Suprapubic skin (tissue), 4 donors: ENCODE data around the gene INPP4B.

Experiments used
- CTCF ChIP-seq, 2 donors: fragments of 200-600 bp in 1 of 2; fragments of 450-650 bp in 1 of 2; sonication (generic) in 1 of 2; IDR thresholded peaks; one replicate each; pipeline ENCODE4 v1.5.1; 2016 to 2019; ENCODE audit warnings: antibody characterized with exemption in 2 of 2, mild to moderate bottlenecking in 1 of 2, moderate library complexity in 1 of 2
- POLR2A ChIP-seq, 2 donors: fragments of 450-650 bp; IDR thresholded peaks; one replicate each; pipeline ENCODE4 v1.6.1; 2017; ENCODE audit warnings: antibody characterized with exemption in 2 of 2, mild to moderate bottlenecking in 2 of 2, moderate library complexity in 2 of 2
- POLR2AphosphoS5 ChIP-seq, 3 donors: sonication (generic); formaldehyde crosslinking; IDR thresholded peaks; one replicate each; pipeline ENCODE4 v1.6.1; 2017; ENCODE audit warnings: antibody characterized with exemption in 3 of 3

DNA sequence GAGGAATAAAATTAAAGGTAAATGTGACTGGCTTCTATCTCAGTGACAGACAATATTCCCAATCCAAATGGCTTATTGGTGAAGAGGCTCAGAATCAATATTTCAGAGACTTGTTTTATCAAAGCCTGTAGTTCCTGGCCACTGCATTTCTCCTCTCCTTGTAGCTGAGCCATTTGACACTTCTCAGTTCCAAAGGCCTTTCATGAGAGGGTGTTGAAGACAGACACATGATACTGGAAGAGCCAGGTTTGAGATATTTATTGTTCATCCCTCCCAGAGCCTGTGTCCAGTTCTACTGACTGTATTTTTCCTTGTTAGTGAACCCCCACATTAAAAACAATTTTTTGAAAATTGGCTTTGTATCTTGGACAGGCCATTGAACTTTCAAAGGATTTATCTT is 12.9 kb upstream of the INPP4B start:
- TF ChIP-seq CTCF (IDR thresholded peaks at IDR 0.05) = no peak
- no peak for TF ChIP-seq POLR2A (IDR thresholded peaks at IDR 0.05)
- no peak for TF ChIP-seq POLR2AphosphoS5 (IDR thresholded peaks at IDR 0.05)
